ENCODE data around the gene DCP1B. TPM values are rescaled to one million over a fixed set of nuclear protein-coding genes. Genes with fewer than 3 reads are reported as not detected.

Gene DCP1B
- polyA plus RNA-seq, 1 donor from 2014 or later: 12.5 TPM

- no peak overlapping the region for H2AFZ ChIP-seq (ENCODE audit: low read depth, low read length)
- H3K9me3 ChIP-seq (ENCODE audit: low read length): no peaks in the 10 kb centered on the region
- H3K4me3 ChIP-seq (ENCODE audit: low read length): no peak overlapping the region
- H3F3A ChIP-seq (ENCODE audit: insufficient read depth, low read length, poor library complexity, severe bottlenecking): no peaks in the 10 kb centered on the region
- no peak overlapping the region for H3K9ac ChIP-seq (ENCODE audit: low read length)
- no peak overlapping the region for H3K4me2 ChIP-seq (ENCODE audit: low read length)
- H4K20me1 ChIP-seq (ENCODE audit: insufficient read depth): no peaks in the 10 kb centered on the region
- no peak overlapping the region for H3K27ac ChIP-seq (ENCODE audit: low read length)
- H3K27me3 ChIP-seq (ENCODE audit: insufficient read depth, low read depth, low read length): no peaks in the 10 kb centered on the region
- H3K9me2 ChIP-seq (ENCODE audit: insufficient read depth, low read length): no peaks in the 10 kb centered on the region
- peaks cover 6% of the 10 kb centered on the region for H3K36me3 ChIP-seq (ENCODE audit: insufficient read depth, low read length)
- TF ChIP-seq EP300 (conservative IDR thresholded peaks at IDR 0.05; ENCODE audit: poor library complexity, severe bottlenecking) (no peak), SMC3 (conservative IDR thresholded peaks at IDR 0.05; ENCODE audit: poor library complexity) (no peak), CTCF (IDR thresholded peaks at IDR 0.05; ENCODE audit: poor library complexity, severe bottlenecking) (no peak), RAD21 (conservative IDR thresholded peaks at IDR 0.05) (no peak), MXI1 (conservative IDR thresholded peaks at IDR 0.05; ENCODE audit: poor library complexity, severe bottlenecking) (no peak), POLR2AphosphoS5 (IDR thresholded peaks at IDR 0.05) (no peak)
- H3K79me2 ChIP-seq (replicated peaks; ENCODE audit: insufficient read depth, low read length): no peaks in the 10 kb centered on the region
These were observed 10.9 kb downstream of the DCP1B start for GRCh38 chr12:1993341-1993740.

GRCh38 chr12:1992732-1993131, 11.5 kb downstream of the DCP1B start:
- TF ChIP-seq MXI1 (conservative IDR thresholded peaks at IDR 0.05; ENCODE audit: poor library complexity, severe bottlenecking) (no peak), POLR2AphosphoS5 (IDR thresholded peaks at IDR 0.05) (no peak), RAD21 (conservative IDR thresholded peaks at IDR 0.05) (no peak), REST (IDR thresholded peaks at IDR 0.05; ENCODE audit: borderline replicate concordance) (no peak), EP300 (conservative IDR thresholded peaks at IDR 0.05; ENCODE audit: poor library complexity, severe bottlenecking) (no peak), SMC3 (conservative IDR thresholded peaks at IDR 0.05; ENCODE audit: poor library complexity) (no peak), CTCF (IDR thresholded peaks at IDR 0.05; ENCODE audit: poor library complexity, severe bottlenecking) (no peak), EZH2 (IDR thresholded peaks at IDR 0.05; ENCODE audit: borderline replicate concordance, insufficient read depth, low read length, poor library complexity, severe bottlenecking) (no peak), TAF1 (IDR thresholded peaks at IDR 0.05; ENCODE audit: low read depth) (no peak)
- Histone ChIP-seq H4K20me1 (ENCODE audit: insufficient read depth) (no peaks in the 10 kb centered on the region), H3K27me3 (ENCODE audit: insufficient read depth, low read depth, low read length) (no peaks in the 10 kb centered on the region), H3K36me3 (ENCODE audit: insufficient read depth, low read length) (peaks cover 8% of the 10 kb centered on the region), H3K9ac (ENCODE audit: low read length) (no peak overlapping the region), H3K79me2 (replicated peaks; ENCODE audit: insufficient read depth, low read length) (no peaks in the 10 kb centered on the region), H3K27ac (ENCODE audit: low read length) (no peak overlapping the region), H3K4me2 (ENCODE audit: low read length) (no peak overlapping the region), H3F3A (ENCODE audit: insufficient read depth, low read length, poor library complexity, severe bottlenecking) (no peaks in the 10 kb centered on the region), H3K9me2 (ENCODE audit: insufficient read depth, low read length) (no peaks in the 10 kb centered on the region), H3K9me3 (ENCODE audit: low read length) (no peaks in the 10 kb centered on the region), H3K4me3 (ENCODE audit: low read length) (no peak overlapping the region), H2AFZ (ENCODE audit: low read depth, low read length) (no peak overlapping the region)

Measured in neural cell (in vitro differentiated cells).